ENCODE data around the gene KRT7.

The KRT7 gene

GRCh38 chr12:52259657-52260243, 26.7 kb downstream of the KRT7 start:
- ATAC-seq (ENCODE audit: low read depth): no peak
- Histone ChIP-seq H3K36me3 (ENCODE audit: low read depth) (no peaks in the 10 kb centered on the region), H3K4me3 (ENCODE audit: severe bottlenecking) (no peak overlapping the region), H3K4me1 (ENCODE audit: insufficient read depth, poor library complexity, severe bottlenecking) (no peaks in the 10 kb centered on the region), H3K27me3 (ENCODE audit: insufficient read depth, poor library complexity, severe bottlenecking) (no peaks in the 10 kb centered on the region), H3K9me3 (ENCODE audit: severe bottlenecking) (no peaks in the 10 kb centered on the region), H3K27ac (ENCODE audit: poor library complexity, severe bottlenecking) (no peak overlapping the region)
- TF ChIP-seq CTCF (IDR thresholded peaks at IDR 0.05; ENCODE audit: poor library complexity, severe bottlenecking): peak; percentile 25
- peak; percentile 12 for DNase-seq (ENCODE audit: low spot score)

- no peak for TF ChIP-seq CTCF (IDR thresholded peaks at IDR 0.05; ENCODE audit: poor library complexity, severe bottlenecking)
- Histone ChIP-seq H3K27ac (ENCODE audit: poor library complexity, severe bottlenecking) (no peak overlapping the region), H3K27me3 (ENCODE audit: insufficient read depth, poor library complexity, severe bottlenecking) (no peaks in the 10 kb centered on the region), H3K4me1 (ENCODE audit: insufficient read depth, poor library complexity, severe bottlenecking) (no peaks in the 10 kb centered on the region), H3K4me3 (ENCODE audit: severe bottlenecking) (no peak overlapping the region), H3K36me3 (ENCODE audit: low read depth) (no peaks in the 10 kb centered on the region), H3K9me3 (ENCODE audit: severe bottlenecking) (no peaks in the 10 kb centered on the region)
- DNase-seq (ENCODE audit: low spot score) (peak; percentile 11), ATAC-seq (ENCODE audit: low read depth) (no peak)
These were observed 27.5 kb downstream of the KRT7 start for GRCh38 chr12:52260361-52261207.

GRCh38 chr12:52261208-52261484, 28.1 kb downstream of the KRT7 start:
- no peak for TF ChIP-seq CTCF (IDR thresholded peaks at IDR 0.05; ENCODE audit: poor library complexity, severe bottlenecking)
- no peak for ATAC-seq (ENCODE audit: low read depth)
- Histone ChIP-seq H3K36me3 (ENCODE audit: low read depth) (no peaks in the 10 kb centered on the region), H3K27me3 (ENCODE audit: insufficient read depth, poor library complexity, severe bottlenecking) (no peaks in the 10 kb centered on the region), H3K9me3 (ENCODE audit: severe bottlenecking) (no peaks in the 10 kb centered on the region), H3K27ac (ENCODE audit: poor library complexity, severe bottlenecking) (no peak overlapping the region), H3K4me3 (ENCODE audit: severe bottlenecking) (no peak overlapping the region), H3K4me1 (ENCODE audit: insufficient read depth, poor library complexity, severe bottlenecking) (no peaks in the 10 kb centered on the region)
- DNase-seq (ENCODE audit: low spot score): peak; percentile 8

GRCh38 chr12:52262286-52262685, 29.2 kb downstream of the KRT7 start:
- Histone ChIP-seq H3K27me3 (ENCODE audit: insufficient read depth, poor library complexity, severe bottlenecking) (no peaks in the 10 kb centered on the region), H3K36me3 (ENCODE audit: low read depth) (no peaks in the 10 kb centered on the region), H3K9me3 (ENCODE audit: severe bottlenecking) (no peaks in the 10 kb centered on the region), H3K27ac (ENCODE audit: poor library complexity, severe bottlenecking) (no peak overlapping the region), H3K4me1 (ENCODE audit: insufficient read depth, poor library complexity, severe bottlenecking) (no peaks in the 10 kb centered on the region), H3K4me3 (ENCODE audit: severe bottlenecking) (no peak overlapping the region)
- DNase-seq (ENCODE audit: low spot score) (peak; percentile 21), ATAC-seq (ENCODE audit: low read depth) (no peak)
- no peak for TF ChIP-seq CTCF (IDR thresholded peaks at IDR 0.05; ENCODE audit: poor library complexity, severe bottlenecking)
